GM23338 (cell line): Measurements from ENCODE around the gene AHDC1. TPM values are rescaled to one million over a fixed set of nuclear protein-coding genes. Genes with fewer than 3 reads are reported as not detected.

ENCODE experiments used
- ATAC-seq: fragments of 200-7000 bp; cut with Tn5 transposase; 3 replicates; pipeline ENCODE4 v1.9.1; 2020
- DNase-seq: peaks from one replicate; pipeline ENCODE4 v3.0.0-alpha.2; 2015; ENCODE audit warnings: low spot score
- H2AFZ ChIP-seq: fragments of 200-600 bp; sonication (generic); 2 replicates; pipeline ENCODE4 v1.8.0; 2016; ENCODE audit warnings: antibody characterized with exemption, mild to moderate bottlenecking, moderate library complexity
- H3F3A ChIP-seq: fragments of 200-600 bp; sonication (generic); replicated peaks from 2 replicates; pipeline ENCODE4 v1.8.0; 2017; ENCODE audit warnings: antibody characterized with exemption, mixed run types, low read depth
- H3K27ac ChIP-seq: fragments of 200-600 bp; sonication (generic); 2 replicates; pipeline ENCODE4 v1.6.1; 2016; ENCODE audit warnings: low read depth
- H3K27me3 ChIP-seq: fragments of 200-600 bp; sonication (generic); 2 replicates; pipeline ENCODE4 v1.8.0; 2016; ENCODE audit warnings: mild to moderate bottlenecking, mixed run types, moderate library complexity; ENCODE audit not compliant: insufficient read depth
- H3K36me3 ChIP-seq: fragments of 200-600 bp; sonication (generic); 2 replicates; pipeline ENCODE4 v1.8.0; 2016; ENCODE audit warnings: mild to moderate bottlenecking; ENCODE audit not compliant: insufficient read depth
- H3K4me1 ChIP-seq: fragments of 200-600 bp; sonication (generic); 2 replicates; pipeline ENCODE4 v1.8.0; 2016; ENCODE audit warnings: mild to moderate bottlenecking, moderate library complexity; ENCODE audit not compliant: insufficient read depth
- H3K4me2 ChIP-seq: fragments of 200-600 bp; sonication (generic); 2 replicates; pipeline ENCODE4 v1.7.1; 2017; ENCODE audit warnings: mixed run types
- H3K4me3 ChIP-seq: fragments of 200-600 bp; sonication (generic); 2 replicates; pipeline ENCODE4 v1.6.1; 2016; ENCODE audit warnings: mixed run types
- H3K79me2 ChIP-seq: fragments of 200-600 bp; sonication (generic); replicated peaks from 2 replicates; pipeline ENCODE4 v1.8.0; 2017; ENCODE audit warnings: mild to moderate bottlenecking; ENCODE audit not compliant: insufficient read depth
- H3K9me2 ChIP-seq: fragments of 200-600 bp; sonication (generic); 2 replicates; pipeline ENCODE4 v1.8.0; 2017; ENCODE audit not compliant: insufficient read depth
- H4K20me1 ChIP-seq: fragments of 200-600 bp; sonication (generic); replicated peaks from 2 replicates; pipeline ENCODE4 v1.8.0; 2017; ENCODE audit warnings: mild to moderate bottlenecking; ENCODE audit not compliant: insufficient read depth
- H3K27ac Mint-ChIP-seq: 2 replicates; pipeline ENCODE4 v1.8.0; 2020; ENCODE audit warnings: inconsistent platforms, mild to moderate bottlenecking, moderate library complexity, mixed read lengths
- H3K27me3 Mint-ChIP-seq: 3 replicates; pipeline ENCODE4 v1.8.0; 2022; ENCODE audit warnings: low read depth, mild to moderate bottlenecking, moderate library complexity, mixed read lengths, inconsistent platforms; ENCODE audit not compliant: insufficient read depth, poor library complexity
- H3K36me3 Mint-ChIP-seq: 3 replicates; pipeline ENCODE4 v1.8.0; 2021; ENCODE audit warnings: low read depth, mild to moderate bottlenecking, inconsistent platforms, moderate library complexity, mixed read lengths
- H3K4me1 Mint-ChIP-seq: 3 replicates; pipeline ENCODE4 v1.8.0; 2020; ENCODE audit warnings: mild to moderate bottlenecking, inconsistent platforms, mixed read lengths
- H3K4me3 Mint-ChIP-seq: 3 replicates; pipeline ENCODE4 v1.8.0; 2021; ENCODE audit warnings: moderate library complexity, mild to moderate bottlenecking, inconsistent platforms, mixed read lengths
- H3K9me3 Mint-ChIP-seq: 3 replicates; pipeline ENCODE4 v1.8.0; 2020; ENCODE audit warnings: moderate library complexity, mild to moderate bottlenecking, inconsistent platforms, mixed read lengths
- CREB1 ChIP-seq: fragments of 250-450 bp; sonication (Bioruptor Pico); IDR thresholded peaks from 2 replicates; pipeline ENCODE4 v1.5.0; 2020; ENCODE audit warnings: low read depth, mild to moderate bottlenecking, moderate library complexity
- EZH2 ChIP-seq: fragments of 200-600 bp; sonication (generic); IDR thresholded peaks from one replicate; pipeline ENCODE4 v1.8.0; 2017; ENCODE audit warnings: antibody characterized with exemption, mild to moderate bottlenecking, low read depth; ENCODE audit not compliant: unreplicated experiment
- EZH2phosphoT487 ChIP-seq: fragments of 200-600 bp; sonication (generic); IDR thresholded peaks from one replicate; pipeline ENCODE4 v1.8.1; 2018; ENCODE audit warnings: antibody characterized with exemption; ENCODE audit not compliant: unreplicated experiment
- JUNB ChIP-seq: IDR thresholded peaks from one replicate; pipeline ENCODE4 v1.6.1; 2016; ENCODE audit warnings: antibody characterized with exemption; ENCODE audit not compliant: unreplicated experiment
- NANOG ChIP-seq: IDR thresholded peaks from 2 replicates; pipeline ENCODE4 v1.6.1; 2016; ENCODE audit warnings: antibody characterized with exemption, borderline replicate concordance
- POLR2AphosphoS5 ChIP-seq: IDR thresholded peaks from 2 replicates; pipeline ENCODE4 v1.6.1; 2016; ENCODE audit warnings: antibody characterized with exemption, low read depth
- STAT1 ChIP-seq: IDR thresholded peaks from one replicate; pipeline ENCODE4 v1.6.1; 2016; ENCODE audit warnings: antibody characterized with exemption; ENCODE audit not compliant: unreplicated experiment
- ZNF114 ChIP-seq: fragments of 250-450 bp; sonication (Bioruptor Pico); IDR thresholded peaks from 2 replicates; pipeline ENCODE4 v1.5.0; 2020; ENCODE audit warnings: mild to moderate bottlenecking, moderate library complexity
- ZNF331 ChIP-seq: fragments of 250-450 bp; sonication (Bioruptor Pico); IDR thresholded peaks from 2 replicates; pipeline ENCODE4 v1.5.0; 2020; ENCODE audit warnings: low read depth, mild to moderate bottlenecking, moderate library complexity
- polyA plus RNA-seq: library from polyadenylated mRNA; unstranded; fragments of >200 nt; fragmentation: Nextera tagmentation; extraction: Ambion mirVana; gene quantifications from 2 replicates; pipeline ENCODE4 v1.2.1, GENCODE V29; 2016
- total RNA-seq: library from RNA; depleted of rRNA; stranded (reverse); fragments of >200 nt; shearing (Covaris generic); gene quantifications from 2 replicates; pipeline ENCODE4 v1.2.3, GENCODE V29; 2014
- TF ChIP-seq, protein P1 (sequence below): IDR thresholded peaks from one replicate; pipeline ENCODE4 v1.6.1; 2018; ENCODE audit warnings: antibody characterized with exemption; ENCODE audit not compliant: unreplicated experiment
- TF ChIP-seq, protein P2 (sequence below): IDR thresholded peaks from 2 replicates; pipeline ENCODE4 v1.6.1; 2016; ENCODE audit warnings: antibody characterized with exemption
- TF ChIP-seq, protein P3 (sequence below), 2 experiments: fragments of 200-600 bp in 1 of 2; sonication (generic) in 1 of 2; conservative IDR thresholded peaks; 2 replicates each; pipeline versions ENCODE4 v1.5.1 to v1.6.1; 2016 to 2017; ENCODE audit warnings: antibody characterized with exemption in 2 of 2, low read depth in 2 of 2, mild to moderate bottlenecking in 2 of 2, moderate library complexity in 1 of 2
- TF ChIP-seq, protein P4 (sequence below): fragments of 250-450 bp; sonication (Bioruptor Pico); IDR thresholded peaks from 2 replicates; pipeline ENCODE4 v1.5.0; 2020; ENCODE audit warnings: mild to moderate bottlenecking, moderate library complexity

The AHDC1 gene
- total and polyA plus RNA-seq, 2 experiments from 2014 or later = 8.3 to 22.2 TPM

DNA sequence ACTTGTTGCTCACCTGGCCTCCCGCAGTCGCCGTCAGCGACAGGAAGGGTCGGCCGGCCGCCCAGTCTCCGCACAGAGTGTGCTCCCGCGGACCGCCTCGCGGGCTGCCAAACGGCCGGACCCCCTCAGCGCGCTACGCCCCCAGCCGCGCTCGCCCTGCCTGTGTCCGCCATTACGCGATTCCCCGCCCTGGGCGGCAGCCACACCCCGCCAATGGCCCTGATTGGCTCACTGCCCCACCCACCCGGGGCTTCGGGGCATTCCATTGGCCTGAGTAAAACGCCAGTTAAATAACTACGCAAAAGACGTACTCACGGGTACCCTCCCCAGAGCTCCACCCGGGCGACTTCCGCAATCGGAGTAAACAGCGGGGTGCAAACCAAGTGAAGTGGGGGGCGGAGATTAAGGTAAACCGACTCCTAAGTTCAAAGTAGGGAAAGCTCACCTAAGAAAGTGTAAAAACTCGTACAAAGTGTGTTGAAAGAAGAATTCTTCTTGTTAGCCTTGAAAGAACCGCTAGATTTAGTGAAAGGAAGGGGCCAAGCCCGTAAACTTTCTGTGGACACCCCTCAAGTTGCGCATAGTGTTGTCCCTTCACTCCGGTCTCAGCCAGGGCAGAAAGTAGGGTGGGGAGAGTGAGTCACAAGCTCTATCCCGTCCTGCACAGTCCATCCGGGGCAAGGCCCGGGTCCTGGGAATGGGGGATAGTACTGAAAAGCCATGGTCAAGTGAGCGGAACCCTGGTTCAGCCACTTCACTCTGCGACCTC lies 113.8 kb downstream of the AHDC1 start, which contains the start of gene WASF2:
Gene WASF2 (minus strand): TSS at position 195 of the 769 bp plus-strand sequence. CDS start 61,277 bp downstream, outside the sequence.
- peak within 1 kb of the TSS; percentile 100 for H3K27ac Mint-ChIP-seq
- H3K9me3 Mint-ChIP-seq = no peaks in the 10 kb centered on the region
- Histone ChIP-seq H3K27me3 (no peaks in the 10 kb centered on the region), H3K4me3 (peak within 1 kb of the TSS; percentile 87), H3K79me2 (peaks cover 43% of the 10 kb centered on the region), H3K36me3 (no peaks in the 10 kb centered on the region), H3F3A (peaks cover 10% of the 10 kb centered on the region), H4K20me1 (0 out of 2 replicates have a peak, but pooled peaks cover 4% of the 10 kb centered on the region), H3K27ac (peak within 1 kb of the TSS; percentile 91), H3K9me2 (no peaks in the 10 kb centered on the region), H3K4me2 (peak within 1 kb of the TSS; percentile 93), H3K4me1 (peaks cover 13% of the 10 kb centered on the region), H2AFZ (no peak within 1 kb of the TSS; the same call in 1 of the 2 replicates)
- H3K4me3 Mint-ChIP-seq = peak within 1 kb of the TSS; percentile 88
- no peak for TF ChIP-seq NANOG
- TF ChIP-seq EZH2phosphoT487 = no peak
- TF ChIP-seq, protein P1, sequence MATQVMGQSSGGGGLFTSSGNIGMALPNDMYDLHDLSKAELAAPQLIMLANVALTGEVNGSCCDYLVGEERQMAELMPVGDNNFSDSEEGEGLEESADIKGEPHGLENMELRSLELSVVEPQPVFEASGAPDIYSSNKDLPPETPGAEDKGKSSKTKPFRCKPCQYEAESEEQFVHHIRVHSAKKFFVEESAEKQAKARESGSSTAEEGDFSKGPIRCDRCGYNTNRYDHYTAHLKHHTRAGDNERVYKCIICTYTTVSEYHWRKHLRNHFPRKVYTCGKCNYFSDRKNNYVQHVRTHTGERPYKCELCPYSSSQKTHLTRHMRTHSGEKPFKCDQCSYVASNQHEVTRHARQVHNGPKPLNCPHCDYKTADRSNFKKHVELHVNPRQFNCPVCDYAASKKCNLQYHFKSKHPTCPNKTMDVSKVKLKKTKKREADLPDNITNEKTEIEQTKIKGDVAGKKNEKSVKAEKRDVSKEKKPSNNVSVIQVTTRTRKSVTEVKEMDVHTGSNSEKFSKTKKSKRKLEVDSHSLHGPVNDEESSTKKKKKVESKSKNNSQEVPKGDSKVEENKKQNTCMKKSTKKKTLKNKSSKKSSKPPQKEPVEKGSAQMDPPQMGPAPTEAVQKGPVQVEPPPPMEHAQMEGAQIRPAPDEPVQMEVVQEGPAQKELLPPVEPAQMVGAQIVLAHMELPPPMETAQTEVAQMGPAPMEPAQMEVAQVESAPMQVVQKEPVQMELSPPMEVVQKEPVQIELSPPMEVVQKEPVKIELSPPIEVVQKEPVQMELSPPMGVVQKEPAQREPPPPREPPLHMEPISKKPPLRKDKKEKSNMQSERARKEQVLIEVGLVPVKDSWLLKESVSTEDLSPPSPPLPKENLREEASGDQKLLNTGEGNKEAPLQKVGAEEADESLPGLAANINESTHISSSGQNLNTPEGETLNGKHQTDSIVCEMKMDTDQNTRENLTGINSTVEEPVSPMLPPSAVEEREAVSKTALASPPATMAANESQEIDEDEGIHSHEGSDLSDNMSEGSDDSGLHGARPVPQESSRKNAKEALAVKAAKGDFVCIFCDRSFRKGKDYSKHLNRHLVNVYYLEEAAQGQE = no peak
- TF ChIP-seq, protein P2, sequence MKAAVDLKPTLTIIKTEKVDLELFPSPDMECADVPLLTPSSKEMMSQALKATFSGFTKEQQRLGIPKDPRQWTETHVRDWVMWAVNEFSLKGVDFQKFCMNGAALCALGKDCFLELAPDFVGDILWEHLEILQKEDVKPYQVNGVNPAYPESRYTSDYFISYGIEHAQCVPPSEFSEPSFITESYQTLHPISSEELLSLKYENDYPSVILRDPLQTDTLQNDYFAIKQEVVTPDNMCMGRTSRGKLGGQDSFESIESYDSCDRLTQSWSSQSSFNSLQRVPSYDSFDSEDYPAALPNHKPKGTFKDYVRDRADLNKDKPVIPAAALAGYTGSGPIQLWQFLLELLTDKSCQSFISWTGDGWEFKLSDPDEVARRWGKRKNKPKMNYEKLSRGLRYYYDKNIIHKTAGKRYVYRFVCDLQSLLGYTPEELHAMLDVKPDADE = no peak
- TF ChIP-seq ZNF331 (CRISPR knock-in tag) = no peak
- TF ChIP-seq, protein P3, sequence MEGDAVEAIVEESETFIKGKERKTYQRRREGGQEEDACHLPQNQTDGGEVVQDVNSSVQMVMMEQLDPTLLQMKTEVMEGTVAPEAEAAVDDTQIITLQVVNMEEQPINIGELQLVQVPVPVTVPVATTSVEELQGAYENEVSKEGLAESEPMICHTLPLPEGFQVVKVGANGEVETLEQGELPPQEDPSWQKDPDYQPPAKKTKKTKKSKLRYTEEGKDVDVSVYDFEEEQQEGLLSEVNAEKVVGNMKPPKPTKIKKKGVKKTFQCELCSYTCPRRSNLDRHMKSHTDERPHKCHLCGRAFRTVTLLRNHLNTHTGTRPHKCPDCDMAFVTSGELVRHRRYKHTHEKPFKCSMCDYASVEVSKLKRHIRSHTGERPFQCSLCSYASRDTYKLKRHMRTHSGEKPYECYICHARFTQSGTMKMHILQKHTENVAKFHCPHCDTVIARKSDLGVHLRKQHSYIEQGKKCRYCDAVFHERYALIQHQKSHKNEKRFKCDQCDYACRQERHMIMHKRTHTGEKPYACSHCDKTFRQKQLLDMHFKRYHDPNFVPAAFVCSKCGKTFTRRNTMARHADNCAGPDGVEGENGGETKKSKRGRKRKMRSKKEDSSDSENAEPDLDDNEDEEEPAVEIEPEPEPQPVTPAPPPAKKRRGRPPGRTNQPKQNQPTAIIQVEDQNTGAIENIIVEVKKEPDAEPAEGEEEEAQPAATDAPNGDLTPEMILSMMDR (conservative IDR thresholded peaks at IDR 0.05; ENCODE audit: low read depth in 2 of 2) = no peak
- TF ChIP-seq STAT1 = no peak
- TF ChIP-seq, protein P4, sequence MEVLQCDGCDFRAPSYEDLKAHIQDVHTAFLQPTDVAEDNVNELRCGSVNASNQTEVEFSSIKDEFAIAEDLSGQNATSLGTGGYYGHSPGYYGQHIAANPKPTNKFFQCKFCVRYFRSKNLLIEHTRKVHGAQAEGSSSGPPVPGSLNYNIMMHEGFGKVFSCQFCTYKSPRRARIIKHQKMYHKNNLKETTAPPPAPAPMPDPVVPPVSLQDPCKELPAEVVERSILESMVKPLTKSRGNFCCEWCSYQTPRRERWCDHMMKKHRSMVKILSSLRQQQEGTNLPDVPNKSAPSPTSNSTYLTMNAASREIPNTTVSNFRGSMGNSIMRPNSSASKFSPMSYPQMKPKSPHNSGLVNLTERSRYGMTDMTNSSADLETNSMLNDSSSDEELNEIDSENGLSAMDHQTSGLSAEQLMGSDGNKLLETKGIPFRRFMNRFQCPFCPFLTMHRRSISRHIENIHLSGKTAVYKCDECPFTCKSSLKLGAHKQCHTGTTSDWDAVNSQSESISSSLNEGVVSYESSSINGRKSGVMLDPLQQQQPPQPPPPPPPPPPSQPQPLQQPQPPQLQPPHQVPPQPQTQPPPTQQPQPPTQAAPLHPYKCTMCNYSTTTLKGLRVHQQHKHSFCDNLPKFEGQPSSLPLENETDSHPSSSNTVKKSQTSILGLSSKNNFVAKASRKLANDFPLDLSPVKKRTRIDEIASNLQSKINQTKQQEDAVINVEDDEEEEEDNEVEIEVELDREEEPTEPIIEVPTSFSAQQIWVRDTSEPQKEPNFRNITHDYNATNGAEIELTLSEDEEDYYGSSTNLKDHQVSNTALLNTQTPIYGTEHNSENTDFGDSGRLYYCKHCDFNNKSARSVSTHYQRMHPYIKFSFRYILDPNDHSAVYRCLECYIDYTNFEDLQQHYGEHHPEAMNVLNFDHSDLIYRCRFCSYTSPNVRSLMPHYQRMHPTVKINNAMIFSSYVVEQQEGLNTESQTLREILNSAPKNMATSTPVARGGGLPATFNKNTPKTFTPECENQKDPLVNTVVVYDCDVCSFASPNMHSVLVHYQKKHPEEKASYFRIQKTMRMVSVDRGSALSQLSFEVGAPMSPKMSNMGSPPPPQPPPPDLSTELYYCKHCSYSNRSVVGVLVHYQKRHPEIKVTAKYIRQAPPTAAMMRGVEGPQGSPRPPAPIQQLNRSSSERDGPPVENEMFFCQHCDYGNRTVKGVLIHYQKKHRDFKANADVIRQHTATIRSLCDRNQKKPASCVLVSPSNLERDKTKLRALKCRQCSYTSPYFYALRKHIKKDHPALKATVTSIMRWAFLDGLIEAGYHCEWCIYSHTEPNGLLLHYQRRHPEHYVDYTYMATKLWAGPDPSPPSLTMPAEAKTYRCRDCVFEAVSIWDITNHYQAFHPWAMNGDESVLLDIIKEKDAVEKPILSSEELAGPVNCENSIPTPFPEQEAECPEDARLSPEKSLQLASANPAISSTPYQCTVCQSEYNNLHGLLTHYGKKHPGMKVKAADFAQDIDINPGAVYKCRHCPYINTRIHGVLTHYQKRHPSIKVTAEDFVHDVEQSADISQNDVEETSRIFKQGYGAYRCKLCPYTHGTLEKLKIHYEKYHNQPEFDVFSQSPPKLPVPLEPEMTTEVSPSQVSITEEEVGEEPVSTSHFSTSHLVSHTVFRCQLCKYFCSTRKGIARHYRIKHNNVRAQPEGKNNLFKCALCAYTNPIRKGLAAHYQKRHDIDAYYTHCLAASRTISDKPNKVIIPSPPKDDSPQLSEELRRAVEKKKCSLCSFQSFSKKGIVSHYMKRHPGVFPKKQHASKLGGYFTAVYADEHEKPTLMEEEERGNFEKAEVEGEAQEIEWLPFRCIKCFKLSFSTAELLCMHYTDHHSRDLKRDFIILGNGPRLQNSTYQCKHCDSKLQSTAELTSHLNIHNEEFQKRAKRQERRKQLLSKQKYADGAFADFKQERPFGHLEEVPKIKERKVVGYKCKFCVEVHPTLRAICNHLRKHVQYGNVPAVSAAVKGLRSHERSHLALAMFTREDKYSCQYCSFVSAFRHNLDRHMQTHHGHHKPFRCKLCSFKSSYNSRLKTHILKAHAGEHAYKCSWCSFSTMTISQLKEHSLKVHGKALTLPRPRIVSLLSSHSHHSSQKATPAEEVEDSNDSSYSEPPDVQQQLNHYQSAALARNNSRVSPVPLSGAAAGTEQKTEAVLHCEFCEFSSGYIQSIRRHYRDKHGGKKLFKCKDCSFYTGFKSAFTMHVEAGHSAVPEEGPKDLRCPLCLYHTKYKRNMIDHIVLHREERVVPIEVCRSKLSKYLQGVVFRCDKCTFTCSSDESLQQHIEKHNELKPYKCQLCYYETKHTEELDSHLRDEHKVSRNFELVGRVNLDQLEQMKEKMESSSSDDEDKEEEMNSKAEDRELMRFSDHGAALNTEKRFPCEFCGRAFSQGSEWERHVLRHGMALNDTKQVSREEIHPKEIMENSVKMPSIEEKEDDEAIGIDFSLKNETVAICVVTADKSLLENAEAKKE (CRISPR knock-in tag) = no peak
- no peak for TF ChIP-seq ZNF114 (CRISPR knock-in tag)
- peak; percentile 60 for TF ChIP-seq CREB1 (CRISPR knock-in tag)
- no peak for TF ChIP-seq EZH2
- TF ChIP-seq POLR2AphosphoS5 = peak; percentile 79
- TF ChIP-seq JUNB = no peak
- ATAC-seq (peak; percentile 93), DNase-seq (peak; percentile 98)
- H3K36me3 Mint-ChIP-seq = peaks cover under 1% of the 10 kb centered on the region; the same call in 1 of the 3 replicates
- peaks cover 36% of the 10 kb centered on the region for H3K4me1 Mint-ChIP-seq
- peaks cover 10% of the 10 kb centered on the region for H3K27me3 Mint-ChIP-seq
